ENCODE results near the gene LRIT2. TPM values are rescaled to one million over a fixed set of nuclear protein-coding genes. Genes with fewer than 3 reads are reported as not detected.

LRIT2 gene
- total RNA-seq, 1 experiment from 2014 or later: not detected

GRCh38 chr10:84204122-84204521 lies 21.2 kb downstream of the LRIT2 start:
- H3K18ac ChIP-seq (ENCODE audit: insufficient read length, low read depth, low read length): no peak overlapping the region
- no peak overlapping the region for H2AFZ ChIP-seq (ENCODE audit: low read length)
- H3K9ac ChIP-seq (ENCODE audit: extremely low read depth, insufficient read length, low read length): no peak overlapping the region
- no peaks in the 10 kb centered on the region for H3K4me1 Mint-ChIP-seq
- H2BK20ac ChIP-seq (ENCODE audit: low read depth, low read length, poor library complexity, severe bottlenecking): no peak overlapping the region
- H2AK5ac ChIP-seq (ENCODE audit: insufficient read length, low read length): no peak overlapping the region
- H3K23me2 ChIP-seq (ENCODE audit: insufficient read length, low read depth, low read length, poor library complexity, severe bottlenecking): no peaks in the 10 kb centered on the region
- no peak overlapping the region for H2BK5ac ChIP-seq (ENCODE audit: insufficient read length, low read length)
- TF ChIP-seq, protein P1, sequence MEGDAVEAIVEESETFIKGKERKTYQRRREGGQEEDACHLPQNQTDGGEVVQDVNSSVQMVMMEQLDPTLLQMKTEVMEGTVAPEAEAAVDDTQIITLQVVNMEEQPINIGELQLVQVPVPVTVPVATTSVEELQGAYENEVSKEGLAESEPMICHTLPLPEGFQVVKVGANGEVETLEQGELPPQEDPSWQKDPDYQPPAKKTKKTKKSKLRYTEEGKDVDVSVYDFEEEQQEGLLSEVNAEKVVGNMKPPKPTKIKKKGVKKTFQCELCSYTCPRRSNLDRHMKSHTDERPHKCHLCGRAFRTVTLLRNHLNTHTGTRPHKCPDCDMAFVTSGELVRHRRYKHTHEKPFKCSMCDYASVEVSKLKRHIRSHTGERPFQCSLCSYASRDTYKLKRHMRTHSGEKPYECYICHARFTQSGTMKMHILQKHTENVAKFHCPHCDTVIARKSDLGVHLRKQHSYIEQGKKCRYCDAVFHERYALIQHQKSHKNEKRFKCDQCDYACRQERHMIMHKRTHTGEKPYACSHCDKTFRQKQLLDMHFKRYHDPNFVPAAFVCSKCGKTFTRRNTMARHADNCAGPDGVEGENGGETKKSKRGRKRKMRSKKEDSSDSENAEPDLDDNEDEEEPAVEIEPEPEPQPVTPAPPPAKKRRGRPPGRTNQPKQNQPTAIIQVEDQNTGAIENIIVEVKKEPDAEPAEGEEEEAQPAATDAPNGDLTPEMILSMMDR (conservative IDR thresholded peaks at IDR 0.05): peak; percentile 83
- H3K27ac Mint-ChIP-seq: no peak overlapping the region
- H3K79me2 ChIP-seq (ENCODE audit: insufficient read depth, low read length): no peaks in the 10 kb centered on the region
- no peak overlapping the region for H3K4ac ChIP-seq (ENCODE audit: low read depth, low read length)
- H3K27ac ChIP-seq (ENCODE audit: insufficient read length, low read depth, low read length): no peak overlapping the region
- no peaks in the 10 kb centered on the region for H3K9me3 Mint-ChIP-seq
- no peaks in the 10 kb centered on the region for H3K36me3 Mint-ChIP-seq (ENCODE audit: insufficient read depth in 1 of 3, low read depth in 3 of 3)
- H3K4me2 ChIP-seq (ENCODE audit: insufficient read depth, insufficient read length, low read length): no peak overlapping the region
- H4K5ac ChIP-seq (ENCODE audit: insufficient read length, low read depth, low read length): no peak overlapping the region
- H2BK12ac ChIP-seq (ENCODE audit: insufficient read length, low read depth, low read length): no peak overlapping the region
- H3K9me3 ChIP-seq (ENCODE audit: control insufficient read depth, low read depth, low read length): no peaks in the 10 kb centered on the region
- no peak overlapping the region for H3T11ph ChIP-seq (ENCODE audit: low read length)
- H4K91ac ChIP-seq (ENCODE audit: insufficient read length, low read depth, low read length): no peak overlapping the region
- WGBS (ENCODE audit: extremely low coverage, insufficient read length, low lambda C conversion rate): no CpG with 5 or more reads among the region's 4 CpGs
- no peak overlapping the region for H2BK15ac ChIP-seq (ENCODE audit: low read depth, low read length)
- no peak overlapping the region for H2BK120ac ChIP-seq (ENCODE audit: low read depth, low read length, poor library complexity, severe bottlenecking)
- H3K14ac ChIP-seq (ENCODE audit: insufficient read depth, low read length): no peak overlapping the region
- H3K56ac ChIP-seq (ENCODE audit: insufficient read length, low read depth, low read length): no peak overlapping the region
- H4K8ac ChIP-seq (replicated peaks; ENCODE audit: insufficient read length, low read depth, low read length): no peak overlapping the region
- no peaks in the 10 kb centered on the region for H4K20me1 ChIP-seq (ENCODE audit: control insufficient read depth, insufficient read depth, insufficient read length)
- no peaks in the 10 kb centered on the region for H3K4me1 ChIP-seq (ENCODE audit: insufficient read depth, low read length)
- peaks cover 3% of the 10 kb centered on the region; the same call in 1 of the 2 replicates for H3K27me3 Mint-ChIP-seq (ENCODE audit: low read depth)
- H3K79me1 ChIP-seq (ENCODE audit: insufficient read depth, low read depth, low read length, poor library complexity, severe bottlenecking): no peaks in the 10 kb centered on the region
- H3K23ac ChIP-seq (ENCODE audit: insufficient read length, low read depth, low read length): no peak overlapping the region
- no peak overlapping the region for H3K4me3 Mint-ChIP-seq
- H3K27me3 ChIP-seq (ENCODE audit: insufficient read depth, low read length): no peaks in the 10 kb centered on the region
- DNase-seq: peak; percentile 67

Measured in H9 (cell line).